Mucosa of descending colon (tissue), 3 donors: ENCODE data around the gene IGSF6. TPM values are rescaled to one million over a fixed set of nuclear protein-coding genes. Genes with fewer than 3 reads are reported as not detected.
A peak's percentile ranks its signal among the peaks of the same experiment; 100 is the strongest.

Experiments
- ATAC-seq: fragments of 200-7000 bp; cut with Tn5 transposase; one replicate; pipeline ENCODE4 v1.9.1; 2020; ENCODE audit warnings: mild to moderate bottlenecking, moderate library complexity
- DNase-seq, 3 donors: peaks; one replicate each; pipeline ENCODE4 v3.0.0-alpha.2; 2020
- H3K36me3 ChIP-seq: fragments of 200-600 bp; one replicate; pipeline ENCODE4 v1.8.0; 2021; ENCODE audit warnings: low read depth, mild to moderate bottlenecking
- H3K4me1 ChIP-seq: fragments of 200-600 bp; one replicate; pipeline ENCODE4 v1.8.0; 2021; ENCODE audit warnings: low read depth, mild to moderate bottlenecking
- H3K4me3 ChIP-seq: fragments of 200-600 bp; one replicate; pipeline ENCODE4 v1.8.0; 2021; ENCODE audit warnings: mild to moderate bottlenecking
- H3K9me3 ChIP-seq: fragments of 200-600 bp; one replicate; pipeline ENCODE4 v1.8.0; 2021; ENCODE audit warnings: mild to moderate bottlenecking
- CTCF ChIP-seq: fragments of 200-600 bp; IDR thresholded peaks from one replicate; pipeline ENCODE4 v1.8.0; 2022; ENCODE audit warnings: antibody characterized with exemption, mild to moderate bottlenecking
- intact Hi-C, 2 donors: fragments of 100-400 bp; cut with DNase I in 1 of 2; cut with micrococcal nuclease in 1 of 2; formaldehyde crosslinking; loops; one replicate each; pipeline versions ENCODE4 v1.11.0 to v1.11.1; 2022; cut with DNase I, micrococcal nuclease
- total RNA-seq, 3 donors: library from RNA; stranded (reverse); fragmentation: NEBNext Ultra II Directional in 2 of 3; extraction: Animal tissue kit (Norgen Biotek cat#: 25700) in 2 of 3; gene quantifications; one replicate each; pipeline versions ENCODE4 v1.2.1 to v1.2.4, GENCODE V29; 2021 to 2023
- donor health status: DM: no; HTN: no; CAD: no; lungs with moderate emphysema.
- donor health status: DM: no; HTN: no; CAD: no.
- donor health status: DM: no; HTN: yes; CAD: no.

IGSF6 gene
- total RNA-seq, 3 donors from 2014 or later, result 3.5 to 7.3 (median 4.6) TPM

GRCh38 chr16:21656795-21657768 lies 4.7 kb upstream of the IGSF6 start:
- Histone ChIP-seq H3K36me3 (no peaks in the 10 kb centered on the region), H3K4me1 (no peaks in the 10 kb centered on the region), H3K9me3 (no peaks in the 10 kb centered on the region), H3K4me3 (no peak overlapping the region)
- intact Hi-C loops, result no loop called here
- ATAC-seq (peak; percentile 66), DNase-seq (peak in 1 of 3 donors; percentile 63)
- TF ChIP-seq CTCF, result peak; percentile 70

GRCh38 chr16:21654881-21655280 lies 2.5 kb upstream of the IGSF6 start:
- DNase-seq (no peak), ATAC-seq (no peak)
- intact Hi-C loops, result no loop called here
- no peak for TF ChIP-seq CTCF
- no peaks in the 10 kb centered on the region for H3K4me1 ChIP-seq
- no peak overlapping the region for H3K4me3 ChIP-seq
- H3K36me3 ChIP-seq, result no peaks in the 10 kb centered on the region
- no peaks in the 10 kb centered on the region for H3K9me3 ChIP-seq

GRCh38 chr16:21654466-21654865 lies 2.1 kb upstream of the IGSF6 start:
- no peaks in the 10 kb centered on the region for H3K4me1 ChIP-seq
- no peak for TF ChIP-seq CTCF
- H3K9me3 ChIP-seq, result no peaks in the 10 kb centered on the region
- H3K4me3 ChIP-seq, result no peak overlapping the region
- DNase-seq (no peak), ATAC-seq (no peak)
- intact Hi-C loops, result no loop called here
- no peaks in the 10 kb centered on the region for H3K36me3 ChIP-seq

- H3K36me3 ChIP-seq, result no peaks in the 10 kb centered on the region
- intact Hi-C loops, result no loop called here
- peak in 1 of 3 donors; percentile 48 for DNase-seq
- H3K9me3 ChIP-seq, result no peaks in the 10 kb centered on the region
- H3K4me3 ChIP-seq, result no peak overlapping the region
- no peak for TF ChIP-seq CTCF
- no peaks in the 10 kb centered on the region for H3K4me1 ChIP-seq
- ATAC-seq, result no peak
Observed at GRCh38 chr16:21653571-21653970, 1.2 kb upstream of the IGSF6 start.

DNA sequence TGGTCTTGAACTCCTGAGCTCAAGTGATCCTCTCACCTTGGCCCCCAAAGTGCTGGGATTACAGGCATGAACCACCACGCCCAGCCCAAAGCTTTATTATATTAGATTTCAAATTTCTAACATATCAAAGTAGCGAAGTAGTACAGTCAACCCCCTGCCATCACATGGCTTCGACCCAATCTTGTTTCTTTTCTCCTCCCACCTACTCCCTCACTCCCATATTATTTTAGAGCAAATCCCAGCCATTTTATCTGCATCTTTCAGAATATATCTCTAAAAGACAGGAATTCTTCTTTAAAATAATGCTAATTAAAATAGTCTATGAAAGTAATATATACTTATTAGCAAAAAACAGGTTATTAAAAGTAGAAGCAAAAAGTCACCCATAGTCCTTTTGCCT lies 893 bp downstream of the IGSF6 start:
- Histone ChIP-seq H3K9me3 (no peaks in the 10 kb centered on the region), H3K36me3 (no peaks in the 10 kb centered on the region), H3K4me3 (no peak overlapping the region), H3K4me1 (peaks cover 9% of the 10 kb centered on the region)
- intact Hi-C loops, result no loop called here
- ATAC-seq, result no peak
- DNase-seq, result no peak
- no peak for TF ChIP-seq CTCF
